Endometrium (tissue), 2 donors: Measurements from ENCODE around the gene LZTS2.

Experiments
- FAIRE-seq: peaks from 2 replicates; lab custom pipeline; 2012; peaks lifted over from hg19 to GRCh38; lab: Jason Lieb, UNC
- donor health status: control.
- donor health status: control.

The LZTS2 gene

GRCh38 chr10:101054351-101054750, 54.7 kb downstream of the LZTS2 start:
- FAIRE-seq: no peak

GRCh38 chr10:101054876-101055275, 55.3 kb downstream of the LZTS2 start:
- no peak for FAIRE-seq

GRCh38 chr10:101055411-101055810, 55.8 kb downstream of the LZTS2 start:
- no peak for FAIRE-seq

- no peak for FAIRE-seq
Measured at GRCh38 chr10:101056365-101057151, 57.0 kb downstream of the LZTS2 start.
